Islet precursor cell (in vitro differentiated cells): Measurements from ENCODE around the gene PCDHB6.
"Not testable (repeated sequence)": the region's sequence is repeated elsewhere in the genome, so short reads cannot be mapped to it uniquely, and the experiment has no call there.

ENCODE experiments used
- DNase-seq: peaks from one replicate; pipeline ENCODE4 v3.0.0-alpha.2; 2018

The PCDHB6 gene

GRCh38 chr5:141172381-141173204 is 22.7 kb downstream of the PCDHB6 start, which contains the start of gene PCDHB7:
TSS of gene PCDHB7 (plus strand) at chr5:141172644. CDS start at chr5:141172836, 192 bp downstream.
- no peak for DNase-seq

- DNase-seq, result not testable (repeated sequence)
Measured at GRCh38 chr5:141174291-141175104, 24.6 kb downstream of the PCDHB6 start.

- DNase-seq, result no peak
Measured at GRCh38 chr5:141175933-141176332, 26.1 kb downstream of the PCDHB6 start.

- DNase-seq, result not testable (repeated sequence)
Measured at GRCh38 chr5:141177577-141178191, 27.8 kb downstream of the PCDHB6 start, which contains the start of gene PCDHB8. TSS of gene PCDHB8 (plus strand) at chr5:141177790. CDS start at chr5:141178035, 245 bp downstream.

- DNase-seq, result not testable (repeated sequence)
Measured at GRCh38 chr5:141179371-141179770, 29.5 kb downstream of the PCDHB6 start.

- not testable (repeated sequence) for DNase-seq
Measured at GRCh38 chr5:141179876-141180275, 30.0 kb downstream of the PCDHB6 start.

- DNase-seq, result no peak
Measured at GRCh38 chr5:141180313-141180712, 30.5 kb downstream of the PCDHB6 start.

- peak; percentile 82 for DNase-seq
Measured at GRCh38 chr5:141182248-141182647, 32.4 kb downstream of the PCDHB6 start, which contains the start of gene PCDHB16. TSS of gene PCDHB16 (plus strand) at chr5:141182387. CDS start at chr5:141182560, 173 bp downstream.

GRCh38 chr5:141184117-141184855 is 34.4 kb downstream of the PCDHB6 start:
- DNase-seq, result not testable (repeated sequence)

- DNase-seq, result no peak
Measured at GRCh38 chr5:141186897-141187512, 37.1 kb downstream of the PCDHB6 start, which contains the start of gene PCDHB9. TSS of gene PCDHB9 (plus strand) at chr5:141187161. CDS start at chr5:141187319, 158 bp downstream.

GRCh38 chr5:141188682-141189081 is 38.8 kb downstream of the PCDHB6 start:
- DNase-seq, result not testable (repeated sequence)

- DNase-seq, result not testable (repeated sequence)
Measured at GRCh38 chr5:141189131-141189530, 39.3 kb downstream of the PCDHB6 start.

- peak; percentile 80 for DNase-seq
Measured at GRCh38 chr5:141192110-141192725, 42.4 kb downstream of the PCDHB6 start, which contains the start of gene PCDHB10. TSS of gene PCDHB10 (plus strand) at chr5:141192353. CDS start at chr5:141192553, 200 bp downstream.

- not testable (repeated sequence) for DNase-seq
Measured at GRCh38 chr5:141194332-141194731, 44.5 kb downstream of the PCDHB6 start.

- no peak for DNase-seq
Measured at GRCh38 chr5:141196363-141196762, 46.5 kb downstream of the PCDHB6 start.

GRCh38 chr5:141199359-141200235 is 49.7 kb downstream of the PCDHB6 start, which contains the start of gene PCDHB11:
TSS of gene PCDHB11 (plus strand) at chr5:141199627. CDS start at chr5:141199775, 148 bp downstream.
- no peak for DNase-seq

- DNase-seq, result not testable (repeated sequence)
Measured at GRCh38 chr5:141201126-141201525, 51.3 kb downstream of the PCDHB6 start.

- DNase-seq, result not testable (repeated sequence)
Measured at GRCh38 chr5:141201646-141202045, 51.8 kb downstream of the PCDHB6 start.
